ENCODE data around the gene KCNE1.

KCNE1 gene

DNA sequence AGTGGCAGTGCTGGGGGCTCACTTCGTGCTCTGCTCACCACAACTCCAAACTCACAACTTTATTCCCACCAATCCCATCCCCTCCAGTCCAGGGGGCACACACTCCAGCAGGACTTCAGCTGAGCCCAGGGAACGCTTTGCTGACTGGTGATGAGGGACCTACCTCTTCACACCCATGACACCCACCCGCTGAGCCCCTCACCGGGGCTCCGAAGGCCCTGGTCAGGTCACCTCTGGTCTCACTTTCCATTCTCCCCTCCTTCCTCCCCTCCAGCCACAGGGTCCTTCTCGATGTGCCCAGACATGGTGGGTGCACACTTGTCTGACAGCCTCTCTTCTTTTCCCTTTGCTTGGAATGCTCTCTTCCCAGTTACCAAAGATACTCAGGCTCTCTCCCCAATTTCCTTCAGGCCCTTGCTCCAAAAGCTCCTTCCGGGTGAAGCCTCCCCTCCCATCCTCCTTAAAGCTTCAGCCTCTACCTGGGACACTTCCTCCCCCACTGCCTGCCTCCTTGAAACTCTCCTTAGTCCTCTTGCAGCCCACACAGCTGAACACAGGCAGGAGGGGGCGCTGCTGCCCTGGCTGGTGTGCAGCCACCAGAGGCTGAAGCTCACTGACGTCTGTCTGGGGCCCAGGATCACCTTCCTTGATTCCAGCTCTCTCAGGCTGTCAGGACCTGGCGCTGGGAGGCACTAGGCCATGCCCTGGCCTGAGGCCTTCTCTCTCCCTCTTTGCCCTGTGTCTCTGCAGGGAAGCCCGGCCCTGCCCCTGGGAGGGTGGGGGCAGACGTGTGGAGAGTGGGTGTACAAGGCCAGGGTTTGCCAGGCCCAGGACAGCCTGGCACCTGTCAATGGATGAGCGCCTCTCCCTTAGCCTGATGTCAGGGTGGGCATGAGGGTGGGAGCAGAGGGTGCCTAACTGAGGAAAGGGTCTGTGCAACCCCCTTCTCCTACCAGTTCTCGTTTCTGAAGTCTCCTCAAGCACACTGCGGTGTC lies 1.6 kb downstream of the KCNE1 start:
- H3K4me3 ChIP-seq (ENCODE audit: low read depth, low read length): no peak overlapping the region
- DNase-seq (ENCODE audit: low read depth): peak; percentile 82
- no peak for TF ChIP-seq MYC (IDR thresholded peaks at IDR 0.05; ENCODE audit: low read depth, low read length)
- no peak for TF ChIP-seq POLR2A (IDR thresholded peaks at IDR 0.05; ENCODE audit: extremely low read depth, insufficient read length)
- TF ChIP-seq, protein P1, sequence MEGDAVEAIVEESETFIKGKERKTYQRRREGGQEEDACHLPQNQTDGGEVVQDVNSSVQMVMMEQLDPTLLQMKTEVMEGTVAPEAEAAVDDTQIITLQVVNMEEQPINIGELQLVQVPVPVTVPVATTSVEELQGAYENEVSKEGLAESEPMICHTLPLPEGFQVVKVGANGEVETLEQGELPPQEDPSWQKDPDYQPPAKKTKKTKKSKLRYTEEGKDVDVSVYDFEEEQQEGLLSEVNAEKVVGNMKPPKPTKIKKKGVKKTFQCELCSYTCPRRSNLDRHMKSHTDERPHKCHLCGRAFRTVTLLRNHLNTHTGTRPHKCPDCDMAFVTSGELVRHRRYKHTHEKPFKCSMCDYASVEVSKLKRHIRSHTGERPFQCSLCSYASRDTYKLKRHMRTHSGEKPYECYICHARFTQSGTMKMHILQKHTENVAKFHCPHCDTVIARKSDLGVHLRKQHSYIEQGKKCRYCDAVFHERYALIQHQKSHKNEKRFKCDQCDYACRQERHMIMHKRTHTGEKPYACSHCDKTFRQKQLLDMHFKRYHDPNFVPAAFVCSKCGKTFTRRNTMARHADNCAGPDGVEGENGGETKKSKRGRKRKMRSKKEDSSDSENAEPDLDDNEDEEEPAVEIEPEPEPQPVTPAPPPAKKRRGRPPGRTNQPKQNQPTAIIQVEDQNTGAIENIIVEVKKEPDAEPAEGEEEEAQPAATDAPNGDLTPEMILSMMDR (IDR thresholded peaks at IDR 0.05; ENCODE audit: low read depth, low read length): peak; percentile 81
- no peak for TF ChIP-seq MAX (IDR thresholded peaks at IDR 0.05; ENCODE audit: low read depth, low read length)

- H3K4me3 ChIP-seq (ENCODE audit: low read depth, low read length): no peak overlapping the region
- no peak for DNase-seq (ENCODE audit: low read depth)
- no peak for TF ChIP-seq POLR2A (IDR thresholded peaks at IDR 0.05; ENCODE audit: extremely low read depth, insufficient read length)
- TF ChIP-seq, protein P1 (IDR thresholded peaks at IDR 0.05; ENCODE audit: low read depth, low read length): peak; percentile 7
Measured at GRCh38 chr21:34509151-34509550, 2.9 kb downstream of the KCNE1 start.

GRCh38 chr21:34504595-34504994 lies 7.4 kb downstream of the KCNE1 start:
- no peak for DNase-seq (ENCODE audit: low read depth)
- H3K4me3 ChIP-seq (ENCODE audit: low read depth, low read length): no peak overlapping the region
- TF ChIP-seq, protein P1 (IDR thresholded peaks at IDR 0.05; ENCODE audit: low read depth, low read length): no peak
- TF ChIP-seq MAX (IDR thresholded peaks at IDR 0.05; ENCODE audit: low read depth, low read length) (no peak), POLR2A (IDR thresholded peaks at IDR 0.05; ENCODE audit: extremely low read depth, insufficient read length) (no peak), MYC (IDR thresholded peaks at IDR 0.05; ENCODE audit: low read depth, low read length) (no peak)

DNA sequence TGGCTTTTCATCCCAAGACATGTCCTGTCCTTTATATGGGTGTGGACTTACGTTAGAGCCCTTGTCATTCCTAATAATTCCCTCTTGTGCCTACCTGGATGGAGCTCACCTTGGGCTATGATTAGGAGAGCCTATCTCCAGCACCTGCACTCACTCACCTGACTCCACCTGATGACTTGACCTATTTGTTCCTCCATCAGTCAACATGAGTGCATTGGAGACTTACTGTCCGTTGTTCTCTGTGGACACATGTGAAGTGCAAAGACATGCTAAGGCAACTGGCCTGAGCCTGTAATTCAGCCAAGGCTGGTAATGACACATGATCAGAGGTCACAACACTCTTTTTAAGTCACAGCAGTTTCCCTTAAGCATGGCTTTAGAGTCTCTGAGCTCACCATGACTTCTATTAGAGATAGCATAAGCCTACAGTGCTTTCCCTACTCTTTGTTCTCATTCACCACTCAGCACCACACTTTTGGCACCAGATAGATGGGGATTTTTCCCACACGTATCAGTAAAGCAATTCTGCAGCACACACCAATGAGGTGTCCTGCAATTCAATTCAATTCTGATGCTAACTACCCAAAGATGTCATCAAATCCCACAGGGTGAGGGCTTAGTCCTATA lies 9.4 kb downstream of the KCNE1 start:
- no peak for DNase-seq (ENCODE audit: low read depth)
- H3K4me3 ChIP-seq (ENCODE audit: low read depth, low read length): no peak overlapping the region
- TF ChIP-seq MYC (IDR thresholded peaks at IDR 0.05; ENCODE audit: low read depth, low read length) (no peak), POLR2A (IDR thresholded peaks at IDR 0.05; ENCODE audit: extremely low read depth, insufficient read length) (no peak), MAX (IDR thresholded peaks at IDR 0.05; ENCODE audit: low read depth, low read length) (no peak)
- TF ChIP-seq, protein P1 (IDR thresholded peaks at IDR 0.05; ENCODE audit: low read depth, low read length): no peak

GRCh38 chr21:34501716-34502115 lies 10.3 kb downstream of the KCNE1 start:
- no peak for TF ChIP-seq POLR2A (IDR thresholded peaks at IDR 0.05; ENCODE audit: extremely low read depth, insufficient read length)
- H3K4me3 ChIP-seq (ENCODE audit: low read depth, low read length): no peak overlapping the region
- no peak for DNase-seq (ENCODE audit: low read depth)

DNA sequence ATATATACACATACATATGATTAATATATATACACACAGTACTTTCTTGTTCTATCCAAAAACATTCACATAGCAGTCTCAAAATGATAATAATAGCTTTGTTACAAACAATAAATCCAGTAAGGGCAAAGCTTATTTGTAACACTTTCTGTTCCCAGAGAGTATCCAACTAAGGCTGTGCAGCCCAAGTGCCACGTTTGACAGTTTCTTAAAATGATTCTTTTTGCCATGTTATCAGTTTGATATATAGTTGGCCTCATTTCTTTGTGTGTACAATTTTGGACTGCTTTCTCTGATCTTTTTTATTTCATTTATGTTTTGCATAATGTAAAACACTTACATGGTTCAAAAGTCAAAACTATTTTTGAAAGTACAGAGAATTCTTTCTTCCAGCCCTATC lies 11.8 kb downstream of the KCNE1 start:
- H3K4me3 ChIP-seq (ENCODE audit: low read depth, low read length): no peak overlapping the region
- DNase-seq (ENCODE audit: low read depth): no peak
- TF ChIP-seq POLR2A (IDR thresholded peaks at IDR 0.05; ENCODE audit: extremely low read depth, insufficient read length) (no peak), MYC (IDR thresholded peaks at IDR 0.05; ENCODE audit: low read depth, low read length) (no peak), MAX (IDR thresholded peaks at IDR 0.05; ENCODE audit: low read depth, low read length) (no peak)
- TF ChIP-seq, protein P1 (IDR thresholded peaks at IDR 0.05; ENCODE audit: low read depth, low read length): no peak

Data from NB4 (cell line).